K562 (cell line): ENCODE results near the gene TBXA2R. TPM values are rescaled to one million over a fixed set of nuclear protein-coding genes. Genes with fewer than 3 reads are reported as not detected.
A peak's percentile ranks its signal among the peaks of the same experiment; 100 is the strongest.

Experiments used
- CTBP1 ChIP-seq: fragments of 450-650 bp; IDR thresholded peaks from 2 replicates; pipeline ENCODE4 v1.6.1; 2016; ENCODE audit warnings: borderline replicate concordance
- DDX20 ChIP-seq: fragments of 450-650 bp; IDR thresholded peaks from 2 replicates; pipeline ENCODE4 v1.6.1; 2016; ENCODE audit warnings: missing genetic modification characterization, low read depth, mild to moderate bottlenecking, missing compliant biosample characterization, moderate library complexity
- GATAD2A ChIP-seq: fragments of 450-650 bp; IDR thresholded peaks from 2 replicates; pipeline ENCODE4 v1.6.1; 2017
- MLLT1 ChIP-seq, 2 experiments: fragments of 450-650 bp; IDR thresholded peaks; 2 replicates each; pipeline ENCODE4 v1.6.1; 2016
- NELFE ChIP-seq: IDR thresholded peaks from 2 replicates; pipeline ENCODE4 v1.6.1; 2011; ENCODE audit warnings: mild to moderate bottlenecking; ENCODE audit not compliant: insufficient read depth, insufficient read length
- NFATC3 ChIP-seq: fragments of 450-650 bp; IDR thresholded peaks from 2 replicates; pipeline ENCODE4 v1.6.1; 2017; ENCODE audit warnings: mild to moderate bottlenecking
- NR3C1 ChIP-seq: sonication (generic); formaldehyde crosslinking; IDR thresholded peaks from 2 replicates; pipeline ENCODE4 v1.8.1; 2022; ENCODE audit warnings: missing genetic modification reagents
- RBBP5 ChIP-seq: fragments of 200-600 bp; sonication (generic); IDR thresholded peaks from 2 replicates; pipeline ENCODE4 v1.6.1; 2012; ENCODE audit warnings: borderline replicate concordance, mild to moderate bottlenecking, low read length, control low read depth, inconsistent platforms; ENCODE audit not compliant: insufficient read depth, poor library complexity, severe bottlenecking
- SRSF7 ChIP-seq: fragments of 200-400 bp; formaldehyde crosslinking; optimal IDR thresholded peaks from 2 replicates; pipeline ENCODE3; 2017; ENCODE audit warnings: mild to moderate bottlenecking, low read depth, low read length
- ZBTB33 ChIP-seq: sonication (generic); formaldehyde crosslinking; IDR thresholded peaks from 2 replicates; pipeline ENCODE4 v1.8.1; 2023; ENCODE audit warnings: mild to moderate bottlenecking, missing genetic modification reagents
- ZBTB7A ChIP-seq: IDR thresholded peaks from 2 replicates; pipeline ENCODE4 v1.6.1; 2011; ENCODE audit warnings: low read depth, mild to moderate bottlenecking, low read length, moderate library complexity, borderline replicate concordance; ENCODE audit not compliant: control insufficient read depth
- ZKSCAN8 ChIP-seq: fragments of 200-800 bp; sonication (Bioruptor generic); IDR thresholded peaks from 2 replicates; pipeline ENCODE4 v1.6.1; 2016; ENCODE audit warnings: missing genetic modification characterization, missing compliant biosample characterization
- ZNF133 ChIP-seq: fragments of 250-450 bp; sonication (Bioruptor Pico); IDR thresholded peaks from 2 replicates; pipeline ENCODE4 v1.4.0; 2020; ENCODE audit warnings: mild to moderate bottlenecking
- polyA plus RNA-seq, 8 experiments: library from polyadenylated mRNA; depleted of rRNA in 4 of 8; stranded (reverse) in 5 of 8; unstranded in 3 of 8; fragments of >200 nt; fragmentation: Nextera tagmentation in 2 of 8; fragmentation: Illumina TruSeq in 1 of 8; extraction: Ambion mirVana in 2 of 8; extraction: Trizol in 1 of 8; gene quantifications; 2 replicates each; pipeline versions ENCODE4 v1.2.1 to v1.2.3, GENCODE V29; 2011 to 2014; ENCODE audit warnings: inconsistent platforms in 1 of 8, missing spikeins in 1 of 8
- total RNA-seq, 7 experiments: library from RNA; depleted of rRNA in 6 of 7; stranded (reverse); fragments of >200 nt in 6 of 7; fragmentation: Illumina TruSeq in 2 of 7; extraction: Trizol in 2 of 7; gene quantifications; 2 replicates each; pipeline versions ENCODE4 v1.2.1 to v1.2.3, GENCODE V29; 2011 to 2021; ENCODE audit warnings: low replicate concordance in 1 of 7
- TF ChIP-seq, protein P1 (sequence below): conservative IDR thresholded peaks from 2 replicates; pipeline ENCODE4 v1.6.1; 2011; ENCODE audit warnings: low read depth, mild to moderate bottlenecking, low read length; ENCODE audit not compliant: control insufficient read depth
- TF ChIP-seq, protein P2 (sequence below): sonication (generic); formaldehyde crosslinking; IDR thresholded peaks from 2 replicates; pipeline ENCODE4 v1.8.0; 2023; ENCODE audit warnings: missing genetic modification reagents, mild to moderate bottlenecking, borderline replicate concordance

Gene TBXA2R
- total and polyA plus RNA-seq, 9 of the 15 experiments (the other 6 are each of a cell fraction or from before 2014, with no cell fraction given) = 1.5 to 24.0 (median 2.8) TPM

DNA sequence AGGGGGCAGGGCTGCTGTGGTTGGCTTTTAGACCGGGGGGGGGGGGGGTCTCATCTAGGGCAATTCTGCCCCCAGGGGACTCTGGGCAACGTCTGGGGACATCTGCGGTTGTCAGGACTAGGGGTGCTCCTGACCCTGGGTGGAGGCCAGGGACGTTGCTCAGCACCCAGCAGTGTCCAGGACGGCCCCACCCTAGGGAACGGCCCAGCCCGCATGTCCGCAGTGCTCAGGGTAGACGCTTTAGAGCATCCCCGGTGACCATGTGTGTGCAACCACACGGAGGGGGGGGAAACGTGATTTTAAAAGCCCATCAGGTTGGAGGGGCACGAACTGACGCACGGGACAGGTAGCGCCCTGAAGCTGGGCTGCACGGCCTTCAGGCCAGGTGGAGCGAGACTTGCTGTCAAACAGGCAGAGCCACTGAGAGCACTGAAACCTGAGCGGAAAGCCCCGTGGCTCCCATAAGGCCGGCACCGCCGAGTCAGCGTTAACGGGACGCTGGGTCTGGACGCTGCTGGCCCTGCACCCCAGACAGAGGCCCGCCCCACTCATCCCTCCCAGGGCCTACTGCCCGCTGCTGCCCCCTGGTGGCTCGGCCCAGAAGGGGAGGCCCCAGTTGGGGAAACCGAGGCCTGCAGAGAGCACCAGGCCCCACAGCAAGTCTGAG lies 11.6 kb upstream of the TBXA2R start (continued):
- TF ChIP-seq CTBP1 (no peak; the same call in 1 of the 2 replicates), MLLT1 (IDR thresholded peaks at IDR 0.05) (no peak), NELFE (no peak), NFATC3 (no peak), RBBP5 (no peak), ZBTB7A (peak; percentile 54; the same call in 1 of the 2 replicates), DDX20 (no peak), SRSF7 (no peak), ZKSCAN8 (CRISPR knock-in tag) (no peak), ZNF133 (CRISPR knock-in tag) (no peak), GATAD2A (no peak), NR3C1 (CRISPR knock-in tag) (no peak), ZBTB33 (CRISPR knock-in tag) (peak; percentile 93)
- TF ChIP-seq, protein P1, sequence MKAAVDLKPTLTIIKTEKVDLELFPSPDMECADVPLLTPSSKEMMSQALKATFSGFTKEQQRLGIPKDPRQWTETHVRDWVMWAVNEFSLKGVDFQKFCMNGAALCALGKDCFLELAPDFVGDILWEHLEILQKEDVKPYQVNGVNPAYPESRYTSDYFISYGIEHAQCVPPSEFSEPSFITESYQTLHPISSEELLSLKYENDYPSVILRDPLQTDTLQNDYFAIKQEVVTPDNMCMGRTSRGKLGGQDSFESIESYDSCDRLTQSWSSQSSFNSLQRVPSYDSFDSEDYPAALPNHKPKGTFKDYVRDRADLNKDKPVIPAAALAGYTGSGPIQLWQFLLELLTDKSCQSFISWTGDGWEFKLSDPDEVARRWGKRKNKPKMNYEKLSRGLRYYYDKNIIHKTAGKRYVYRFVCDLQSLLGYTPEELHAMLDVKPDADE = no peak
- TF ChIP-seq, protein P2, sequence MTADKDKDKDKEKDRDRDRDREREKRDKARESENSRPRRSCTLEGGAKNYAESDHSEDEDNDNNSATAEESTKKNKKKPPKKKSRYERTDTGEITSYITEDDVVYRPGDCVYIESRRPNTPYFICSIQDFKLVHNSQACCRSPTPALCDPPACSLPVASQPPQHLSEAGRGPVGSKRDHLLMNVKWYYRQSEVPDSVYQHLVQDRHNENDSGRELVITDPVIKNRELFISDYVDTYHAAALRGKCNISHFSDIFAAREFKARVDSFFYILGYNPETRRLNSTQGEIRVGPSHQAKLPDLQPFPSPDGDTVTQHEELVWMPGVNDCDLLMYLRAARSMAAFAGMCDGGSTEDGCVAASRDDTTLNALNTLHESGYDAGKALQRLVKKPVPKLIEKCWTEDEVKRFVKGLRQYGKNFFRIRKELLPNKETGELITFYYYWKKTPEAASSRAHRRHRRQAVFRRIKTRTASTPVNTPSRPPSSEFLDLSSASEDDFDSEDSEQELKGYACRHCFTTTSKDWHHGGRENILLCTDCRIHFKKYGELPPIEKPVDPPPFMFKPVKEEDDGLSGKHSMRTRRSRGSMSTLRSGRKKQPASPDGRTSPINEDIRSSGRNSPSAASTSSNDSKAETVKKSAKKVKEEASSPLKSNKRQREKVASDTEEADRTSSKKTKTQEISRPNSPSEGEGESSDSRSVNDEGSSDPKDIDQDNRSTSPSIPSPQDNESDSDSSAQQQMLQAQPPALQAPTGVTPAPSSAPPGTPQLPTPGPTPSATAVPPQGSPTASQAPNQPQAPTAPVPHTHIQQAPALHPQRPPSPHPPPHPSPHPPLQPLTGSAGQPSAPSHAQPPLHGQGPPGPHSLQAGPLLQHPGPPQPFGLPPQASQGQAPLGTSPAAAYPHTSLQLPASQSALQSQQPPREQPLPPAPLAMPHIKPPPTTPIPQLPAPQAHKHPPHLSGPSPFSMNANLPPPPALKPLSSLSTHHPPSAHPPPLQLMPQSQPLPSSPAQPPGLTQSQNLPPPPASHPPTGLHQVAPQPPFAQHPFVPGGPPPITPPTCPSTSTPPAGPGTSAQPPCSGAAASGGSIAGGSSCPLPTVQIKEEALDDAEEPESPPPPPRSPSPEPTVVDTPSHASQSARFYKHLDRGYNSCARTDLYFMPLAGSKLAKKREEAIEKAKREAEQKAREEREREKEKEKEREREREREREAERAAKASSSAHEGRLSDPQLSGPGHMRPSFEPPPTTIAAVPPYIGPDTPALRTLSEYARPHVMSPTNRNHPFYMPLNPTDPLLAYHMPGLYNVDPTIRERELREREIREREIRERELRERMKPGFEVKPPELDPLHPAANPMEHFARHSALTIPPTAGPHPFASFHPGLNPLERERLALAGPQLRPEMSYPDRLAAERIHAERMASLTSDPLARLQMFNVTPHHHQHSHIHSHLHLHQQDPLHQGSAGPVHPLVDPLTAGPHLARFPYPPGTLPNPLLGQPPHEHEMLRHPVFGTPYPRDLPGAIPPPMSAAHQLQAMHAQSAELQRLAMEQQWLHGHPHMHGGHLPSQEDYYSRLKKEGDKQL (CRISPR knock-in tag) = no peak
